ENCODE results near the gene BIN1.

The BIN1 gene

GRCh38 chr2:127149384-127149783 is 42.4 kb upstream of the BIN1 start:
- H3K4me3 ChIP-seq (ENCODE audit: control insufficient read depth, low read depth, low read length), result no peak overlapping the region
- peak; percentile 87 for DNase-seq (ENCODE audit: low read depth)
- TF ChIP-seq CTCF (IDR thresholded peaks at IDR 0.05; ENCODE audit: control insufficient read depth, insufficient read depth, low read depth, low read length, missing control alignments), result no peak

- TF ChIP-seq CTCF (IDR thresholded peaks at IDR 0.05; ENCODE audit: control insufficient read depth, insufficient read depth, low read depth, low read length, missing control alignments), result no peak
- no peak for DNase-seq (ENCODE audit: low read depth)
- H3K4me3 ChIP-seq (ENCODE audit: control insufficient read depth, low read depth, low read length), result no peak overlapping the region
These were observed 40.0 kb upstream of the BIN1 start for GRCh38 chr2:127146820-127147502.

GRCh38 chr2:127146071-127146725 is 39.2 kb upstream of the BIN1 start:
- no peak for TF ChIP-seq CTCF (IDR thresholded peaks at IDR 0.05; ENCODE audit: control insufficient read depth, insufficient read depth, low read depth, low read length, missing control alignments)
- H3K4me3 ChIP-seq (ENCODE audit: control insufficient read depth, low read depth, low read length), result no peak overlapping the region
- no peak for DNase-seq (ENCODE audit: low read depth)

DNA sequence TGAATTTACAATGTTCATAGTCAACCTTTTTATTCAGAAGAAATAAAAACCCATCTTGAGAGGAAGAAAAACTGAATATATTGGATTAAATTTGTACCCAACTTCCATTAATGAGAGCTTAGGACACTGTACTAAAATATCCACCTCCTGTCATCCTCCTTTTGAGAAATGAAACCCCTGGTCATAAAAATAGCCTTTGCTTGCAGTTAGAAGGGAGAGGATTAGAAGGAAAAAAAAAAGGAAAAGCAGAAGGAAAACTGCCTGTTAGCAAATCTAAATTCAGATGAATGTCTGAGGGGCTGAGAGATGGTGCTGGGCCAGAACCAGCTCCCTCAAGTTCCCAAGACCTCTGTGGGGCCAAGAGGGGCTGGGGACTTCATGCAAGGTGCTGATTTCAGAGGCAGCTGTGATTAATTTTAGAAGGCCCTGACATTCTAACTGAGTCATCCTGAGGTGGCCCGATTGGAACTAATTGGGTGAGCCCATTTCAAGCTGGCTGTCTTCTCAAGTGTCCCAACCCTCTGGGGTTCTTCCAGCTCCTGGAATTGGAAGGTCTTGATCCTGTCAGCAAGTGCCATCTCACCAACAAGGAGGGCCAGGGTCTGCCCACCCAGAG is 38.4 kb upstream of the BIN1 start:
- no peak for DNase-seq (ENCODE audit: low read depth)
- no peak for TF ChIP-seq CTCF (IDR thresholded peaks at IDR 0.05; ENCODE audit: control insufficient read depth, insufficient read depth, low read depth, low read length, missing control alignments)
- no peak overlapping the region for H3K4me3 ChIP-seq (ENCODE audit: control insufficient read depth, low read depth, low read length)

DNA sequence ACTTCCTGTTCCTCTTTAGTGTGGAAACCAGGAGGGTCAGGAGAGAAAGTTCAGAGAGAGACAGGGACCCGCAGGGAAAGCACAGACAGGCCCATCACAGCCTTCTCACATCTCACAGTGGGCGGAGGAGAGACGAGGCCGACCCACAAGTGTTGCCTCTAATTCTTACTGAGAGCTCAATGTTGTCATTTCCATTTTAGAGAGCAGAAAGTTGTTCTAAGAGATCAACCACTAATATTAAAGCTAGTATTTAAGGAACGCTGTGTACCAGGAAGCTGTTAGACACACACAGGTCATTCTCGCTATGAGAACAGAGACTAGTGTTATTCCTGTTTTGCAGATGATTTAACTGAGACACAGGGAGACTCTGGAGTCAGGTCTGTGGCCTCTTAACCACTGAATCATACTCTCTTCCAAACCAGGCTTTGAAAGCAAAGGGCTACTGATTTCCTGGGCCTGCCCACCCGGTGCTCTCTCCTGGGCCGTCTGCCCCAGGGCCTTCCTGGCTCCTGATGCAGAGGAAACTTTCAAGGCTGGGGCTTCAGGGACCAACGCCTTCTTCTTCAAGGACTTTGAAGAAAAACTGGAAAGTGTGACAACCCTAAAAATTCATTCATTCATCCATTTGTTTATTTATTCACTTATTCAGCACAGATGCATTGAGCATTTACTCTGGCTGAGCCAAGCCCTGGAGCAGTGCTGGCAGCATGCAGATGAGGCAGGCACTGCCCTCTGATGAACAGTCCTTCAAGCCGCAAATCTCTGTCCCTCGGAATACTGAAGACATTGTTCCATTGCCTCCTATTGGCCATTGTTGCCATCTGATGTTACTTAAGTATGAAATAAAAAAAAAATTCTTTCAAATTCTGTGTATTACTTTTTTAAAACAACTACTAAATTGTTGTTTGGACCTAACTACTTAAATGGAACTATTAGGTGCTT is 37.2 kb upstream of the BIN1 start:
- no peak for TF ChIP-seq CTCF (IDR thresholded peaks at IDR 0.05; ENCODE audit: control insufficient read depth, insufficient read depth, low read depth, low read length, missing control alignments)
- no peak overlapping the region for H3K4me3 ChIP-seq (ENCODE audit: control insufficient read depth, low read depth, low read length)
- DNase-seq (ENCODE audit: low read depth), result no peak
